ENCODE data around the gene C6orf141. TPM values are rescaled to one million over a fixed set of nuclear protein-coding genes. Genes with fewer than 3 reads are reported as not detected.
A peak's percentile ranks its signal among the peaks of the same experiment; 100 is the strongest.

C6orf141 gene
- total RNA-seq, 1 experiment from 2014 or later = 11.7 TPM

DNA sequence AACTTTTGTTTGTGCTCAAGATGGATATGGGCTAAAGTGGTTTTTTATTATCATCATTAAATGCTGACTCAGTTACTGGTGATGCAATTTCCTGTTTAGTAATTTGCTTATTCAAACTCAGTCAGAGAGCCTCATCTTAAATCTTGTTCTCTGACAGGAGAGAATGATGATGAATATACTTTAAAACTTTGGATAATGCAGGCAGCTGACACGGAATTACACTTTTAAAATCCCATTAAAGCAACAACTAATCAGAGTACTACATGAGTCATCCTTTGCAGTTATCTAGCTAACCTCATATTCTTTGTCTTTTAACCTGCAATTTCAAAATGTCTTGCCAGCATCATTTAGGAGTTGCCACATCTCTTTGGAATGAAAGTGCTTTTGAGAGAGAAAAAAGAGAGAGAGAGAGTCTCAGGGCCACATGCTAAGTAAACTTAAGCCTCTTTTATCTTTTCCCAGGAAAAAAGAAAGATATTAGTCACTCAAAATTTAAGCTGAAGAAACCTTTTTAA, 9.2 kb upstream of the C6orf141 start:
- H3K4me1 ChIP-seq (ENCODE audit: insufficient read depth, low read length, poor library complexity, severe bottlenecking) = peaks cover 62% of the 10 kb centered on the region
- POLR2A ChIA-PET (ENCODE audit: low non-redundant PET) = no interaction called here
- CTCF ChIA-PET = interaction anchor here (0.8 kb wide), 1 partner anchor 65 kb away, joined by 3 read pairs; no protein-coding TSS in a partner anchor
- peak overlapping the region; percentile 71 for H3K27ac ChIP-seq (ENCODE audit: low read depth, low read length, poor library complexity, severe bottlenecking)
- no peak overlapping the region for H3K4me3 ChIP-seq (ENCODE audit: low read depth, low read length, poor library complexity, severe bottlenecking)
- no peaks in the 10 kb centered on the region for H3K36me3 ChIP-seq (ENCODE audit: insufficient read depth, low read length, poor library complexity, severe bottlenecking)
- peak; percentile 98 for DNase-seq (ENCODE audit: low spot score)
- BruUV-seq (replicated peaks) = no TSS peak
- H3K9me3 ChIP-seq (ENCODE audit: low read depth, low read length, poor library complexity, severe bottlenecking) = no peaks in the 10 kb centered on the region
- TF ChIP-seq, protein P1, sequence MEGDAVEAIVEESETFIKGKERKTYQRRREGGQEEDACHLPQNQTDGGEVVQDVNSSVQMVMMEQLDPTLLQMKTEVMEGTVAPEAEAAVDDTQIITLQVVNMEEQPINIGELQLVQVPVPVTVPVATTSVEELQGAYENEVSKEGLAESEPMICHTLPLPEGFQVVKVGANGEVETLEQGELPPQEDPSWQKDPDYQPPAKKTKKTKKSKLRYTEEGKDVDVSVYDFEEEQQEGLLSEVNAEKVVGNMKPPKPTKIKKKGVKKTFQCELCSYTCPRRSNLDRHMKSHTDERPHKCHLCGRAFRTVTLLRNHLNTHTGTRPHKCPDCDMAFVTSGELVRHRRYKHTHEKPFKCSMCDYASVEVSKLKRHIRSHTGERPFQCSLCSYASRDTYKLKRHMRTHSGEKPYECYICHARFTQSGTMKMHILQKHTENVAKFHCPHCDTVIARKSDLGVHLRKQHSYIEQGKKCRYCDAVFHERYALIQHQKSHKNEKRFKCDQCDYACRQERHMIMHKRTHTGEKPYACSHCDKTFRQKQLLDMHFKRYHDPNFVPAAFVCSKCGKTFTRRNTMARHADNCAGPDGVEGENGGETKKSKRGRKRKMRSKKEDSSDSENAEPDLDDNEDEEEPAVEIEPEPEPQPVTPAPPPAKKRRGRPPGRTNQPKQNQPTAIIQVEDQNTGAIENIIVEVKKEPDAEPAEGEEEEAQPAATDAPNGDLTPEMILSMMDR (conservative IDR thresholded peaks at IDR 0.05; ENCODE audit: low read depth, low read length) = no peak
- TF ChIP-seq EZH2 (IDR thresholded peaks at IDR 0.05; ENCODE audit: borderline replicate concordance, low read depth, low read length, poor library complexity, severe bottlenecking) = no peak
- H3K27me3 ChIP-seq (replicated peaks; ENCODE audit: insufficient read depth, low read depth, low read length, poor library complexity) = no peaks in the 10 kb centered on the region
- intact Hi-C loops (cut with micrococcal nuclease; ENCODE audit: unreplicated experiment) = loop anchor here (2.0 kb wide), 1 partner anchor 32 kb away; no protein-coding TSS in a partner anchor

DNA sequence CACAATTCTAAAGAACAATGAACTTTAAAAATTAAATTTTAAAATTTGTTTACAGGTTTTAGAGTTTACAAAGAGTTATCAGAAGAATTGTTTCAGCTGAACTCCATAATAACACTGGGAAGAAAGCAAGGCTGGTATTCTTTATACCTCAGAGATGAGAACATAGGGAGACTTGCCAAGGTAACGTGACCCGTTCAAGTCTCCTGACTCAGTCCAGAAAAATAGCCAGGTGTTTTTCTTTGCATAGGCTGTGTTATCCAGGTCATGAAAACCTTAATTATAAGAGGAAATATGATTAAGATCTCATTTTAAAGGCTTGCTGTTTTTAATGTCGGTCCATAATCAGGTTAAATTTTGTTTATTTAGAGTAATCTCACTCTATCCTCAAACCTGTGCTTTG, 8.5 kb upstream of the C6orf141 start:
- peaks cover 67% of the 10 kb centered on the region for H3K4me1 ChIP-seq (ENCODE audit: insufficient read depth, low read length, poor library complexity, severe bottlenecking)
- H3K27ac ChIP-seq (ENCODE audit: low read depth, low read length, poor library complexity, severe bottlenecking) = peak overlapping the region; percentile 71
- POLR2A ChIA-PET (ENCODE audit: low non-redundant PET) = interaction anchor here (0.6 kb wide), 1 partner anchor 780 kb away, joined by 4 read pairs; no protein-coding TSS in a partner anchor
- H3K36me3 ChIP-seq (ENCODE audit: insufficient read depth, low read length, poor library complexity, severe bottlenecking) = no peaks in the 10 kb centered on the region
- CTCF ChIA-PET = interaction anchor here (0.8 kb wide), 1 partner anchor 65 kb away, joined by 3 read pairs; no protein-coding TSS in a partner anchor
- H3K4me3 ChIP-seq (ENCODE audit: low read depth, low read length, poor library complexity, severe bottlenecking) = no peak overlapping the region
- intact Hi-C loops (cut with micrococcal nuclease; ENCODE audit: unreplicated experiment) = loop anchor here (2.0 kb wide), 1 partner anchor 31 kb away; no protein-coding TSS in a partner anchor
- H3K27me3 ChIP-seq (replicated peaks; ENCODE audit: insufficient read depth, low read depth, low read length, poor library complexity) = no peaks in the 10 kb centered on the region
- TSS peak; percentile 99 for BruUV-seq (replicated peaks)
- DNase-seq (ENCODE audit: low spot score) = peak; percentile 22
- TF ChIP-seq, protein P1 (conservative IDR thresholded peaks at IDR 0.05; ENCODE audit: low read depth, low read length) = no peak
- no peaks in the 10 kb centered on the region for H3K9me3 ChIP-seq (ENCODE audit: low read depth, low read length, poor library complexity, severe bottlenecking)

DNA sequence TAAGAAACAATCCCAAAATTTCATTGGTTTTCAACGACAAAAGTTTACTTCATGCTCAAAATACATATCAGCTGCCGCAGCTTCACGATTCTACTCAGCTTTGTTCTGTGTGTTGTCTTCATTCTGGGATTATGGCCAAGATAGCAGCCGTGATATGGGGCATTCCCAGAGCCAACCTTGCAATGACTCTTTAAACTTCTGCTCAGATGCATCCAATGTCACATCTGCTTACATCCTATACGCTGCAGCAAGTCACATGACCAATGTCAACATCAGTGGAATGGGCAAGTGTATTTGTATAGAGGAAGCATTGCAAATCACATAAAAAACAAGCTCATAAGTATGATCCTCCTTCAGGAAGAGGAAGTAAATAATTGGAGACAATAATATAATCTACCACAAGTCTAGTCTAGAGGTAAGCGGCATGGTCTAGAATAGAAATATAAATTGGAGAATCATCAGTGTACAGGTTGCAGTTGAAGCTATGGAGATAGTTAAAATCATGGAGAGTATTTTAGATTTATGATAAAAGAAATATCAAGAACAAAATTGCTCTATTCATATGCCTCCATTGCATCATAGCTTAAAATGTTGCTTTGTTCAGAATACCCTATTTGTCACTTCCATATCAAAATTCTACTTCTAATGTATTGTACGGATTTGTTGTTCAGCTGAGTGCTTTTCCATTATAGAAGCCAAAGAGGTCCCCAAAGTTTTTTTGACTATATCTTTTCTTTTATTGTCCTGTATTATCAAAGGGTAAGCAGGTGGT, 7.2 kb upstream of the C6orf141 start:
- CTCF ChIA-PET = no interaction called here
- POLR2A ChIA-PET (ENCODE audit: low non-redundant PET) = interaction anchor here (0.6 kb wide), 1 partner anchor 13 kb away, joined by 3 read pairs; no protein-coding TSS in a partner anchor

More for the DNA sequence above, 7.2 kb upstream of the C6orf141 start:
- TF ChIP-seq, protein P1 (conservative IDR thresholded peaks at IDR 0.05; ENCODE audit: low read depth, low read length) = no peak
- TF ChIP-seq EZH2 (IDR thresholded peaks at IDR 0.05; ENCODE audit: borderline replicate concordance, low read depth, low read length, poor library complexity, severe bottlenecking) = no peak
- Histone ChIP-seq H3K4me3 (ENCODE audit: low read depth, low read length, poor library complexity, severe bottlenecking) (no peak overlapping the region), H3K36me3 (ENCODE audit: insufficient read depth, low read length, poor library complexity, severe bottlenecking) (no peaks in the 10 kb centered on the region), H3K27ac (ENCODE audit: low read depth, low read length, poor library complexity, severe bottlenecking) (no peak overlapping the region), H3K27me3 (replicated peaks; ENCODE audit: insufficient read depth, low read depth, low read length, poor library complexity) (no peaks in the 10 kb centered on the region), H3K9me3 (ENCODE audit: low read depth, low read length, poor library complexity, severe bottlenecking) (no peaks in the 10 kb centered on the region), H3K4me1 (ENCODE audit: insufficient read depth, low read length, poor library complexity, severe bottlenecking) (peaks cover 68% of the 10 kb centered on the region)
- intact Hi-C loops (cut with micrococcal nuclease; ENCODE audit: unreplicated experiment) = no loop called here
- peak; percentile 63 for DNase-seq (ENCODE audit: low spot score)
- no TSS peak for BruUV-seq (replicated peaks)

Data from A673 (cell line).